Measurements from ENCODE around the gene NUF2.
"Not testable (repeated sequence)": the region's sequence is repeated elsewhere in the genome, so short reads cannot be mapped to it uniquely, and the experiment has no call there.

The NUF2 gene

GRCh38 chr1:163291461-163291860, 30.3 kb upstream of the NUF2 start:
- no peak for DNase-seq (ENCODE audit: extremely low spot score)
- ChIA-PET CTCF (interaction anchor here (1.5 kb wide), 1 partner anchor 9 kb away, joined by 5 read pairs; no protein-coding TSS in a partner anchor), POLR2A (no interaction called here)
- TF ChIP-seq, protein P1, sequence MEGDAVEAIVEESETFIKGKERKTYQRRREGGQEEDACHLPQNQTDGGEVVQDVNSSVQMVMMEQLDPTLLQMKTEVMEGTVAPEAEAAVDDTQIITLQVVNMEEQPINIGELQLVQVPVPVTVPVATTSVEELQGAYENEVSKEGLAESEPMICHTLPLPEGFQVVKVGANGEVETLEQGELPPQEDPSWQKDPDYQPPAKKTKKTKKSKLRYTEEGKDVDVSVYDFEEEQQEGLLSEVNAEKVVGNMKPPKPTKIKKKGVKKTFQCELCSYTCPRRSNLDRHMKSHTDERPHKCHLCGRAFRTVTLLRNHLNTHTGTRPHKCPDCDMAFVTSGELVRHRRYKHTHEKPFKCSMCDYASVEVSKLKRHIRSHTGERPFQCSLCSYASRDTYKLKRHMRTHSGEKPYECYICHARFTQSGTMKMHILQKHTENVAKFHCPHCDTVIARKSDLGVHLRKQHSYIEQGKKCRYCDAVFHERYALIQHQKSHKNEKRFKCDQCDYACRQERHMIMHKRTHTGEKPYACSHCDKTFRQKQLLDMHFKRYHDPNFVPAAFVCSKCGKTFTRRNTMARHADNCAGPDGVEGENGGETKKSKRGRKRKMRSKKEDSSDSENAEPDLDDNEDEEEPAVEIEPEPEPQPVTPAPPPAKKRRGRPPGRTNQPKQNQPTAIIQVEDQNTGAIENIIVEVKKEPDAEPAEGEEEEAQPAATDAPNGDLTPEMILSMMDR (IDR thresholded peaks at IDR 0.05; ENCODE audit: control extremely low read depth, extremely low read depth, low read depth, missing control alignments), result no peak

GRCh38 chr1:163292153-163292552, 29.6 kb upstream of the NUF2 start:
- POLR2A ChIA-PET; DNase-seq (ENCODE audit: extremely low spot score): not testable (repeated sequence)
- CTCF ChIA-PET, result interaction anchor here (1.5 kb wide), 1 partner anchor 8 kb away, joined by 5 read pairs; no protein-coding TSS in a partner anchor

DNA sequence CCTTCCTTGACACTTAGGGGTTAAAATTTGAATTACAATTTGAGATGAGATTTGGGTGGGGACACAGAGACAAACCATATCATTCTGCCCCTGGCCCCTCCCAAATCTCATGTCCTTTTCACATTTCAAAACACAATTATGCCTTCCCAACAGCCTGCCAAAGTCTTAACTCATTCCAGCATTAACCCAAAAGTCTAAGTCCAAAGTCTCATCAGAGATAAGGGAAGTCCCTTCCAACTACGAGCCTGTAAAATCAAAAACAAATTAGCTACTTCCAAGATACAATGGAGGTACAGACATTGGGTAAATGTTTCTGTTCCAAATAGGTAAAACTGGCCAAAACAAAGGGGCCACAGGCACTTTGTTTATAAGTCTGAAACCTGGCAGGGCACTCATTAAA, 28.3 kb upstream of the NUF2 start:
- CTCF ChIA-PET, result interaction anchor here (1.4 kb wide), 1 partner anchor 12 kb away, joined by 3 read pairs; no protein-coding TSS in a partner anchor

GRCh38 chr1:163295949-163296348, 25.8 kb upstream of the NUF2 start:
- ChIA-PET CTCF (no interaction called here), POLR2A (no interaction called here)

More for the DNA sequence above, 28.3 kb upstream of the NUF2 start:
- POLR2A ChIA-PET; DNase-seq (ENCODE audit: extremely low spot score): not testable (repeated sequence)

GRCh38 chr1:163296504-163297263, 25.1 kb upstream of the NUF2 start:
- ChIA-PET CTCF (no interaction called here), POLR2A (no interaction called here)
- no peak for DNase-seq (ENCODE audit: extremely low spot score)
- TF ChIP-seq, protein P1 (IDR thresholded peaks at IDR 0.05; ENCODE audit: control extremely low read depth, extremely low read depth, low read depth, missing control alignments), result no peak

More at GRCh38 chr1:163295949-163296348, 25.8 kb upstream of the NUF2 start:
- no peak for DNase-seq (ENCODE audit: extremely low spot score)
- TF ChIP-seq, protein P1 (IDR thresholded peaks at IDR 0.05; ENCODE audit: control extremely low read depth, extremely low read depth, low read depth, missing control alignments), result no peak

GRCh38 chr1:163298365-163298764, 23.4 kb upstream of the NUF2 start:
- CTCF ChIA-PET, result interaction anchor here (1.0 kb wide), 1 partner anchor 450 kb away, joined by 3 read pairs; no protein-coding TSS in a partner anchor
- POLR2A ChIA-PET, result no interaction called here
- DNase-seq (ENCODE audit: extremely low spot score), result no peak
- TF ChIP-seq, protein P1 (IDR thresholded peaks at IDR 0.05; ENCODE audit: control extremely low read depth, extremely low read depth, low read depth, missing control alignments), result no peak

DNA sequence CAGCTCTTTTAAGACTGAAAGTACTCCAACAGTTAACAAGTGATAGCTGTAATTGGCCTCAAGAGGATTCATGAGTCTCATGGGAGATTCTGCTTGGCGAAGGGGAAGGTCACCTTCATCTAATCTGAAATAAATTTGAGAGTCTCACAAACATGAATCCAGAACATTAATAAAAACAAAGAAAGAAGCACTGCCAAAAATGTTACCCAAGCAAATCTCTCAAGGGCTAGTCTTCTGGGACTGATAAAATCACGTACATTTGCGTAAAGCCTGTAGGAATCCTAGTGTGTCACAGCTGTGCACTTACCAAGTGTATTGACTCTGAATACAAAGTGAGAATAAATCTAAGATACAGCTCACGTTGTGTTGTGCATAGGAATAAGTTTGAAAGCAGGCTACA, 21.2 kb upstream of the NUF2 start:
- CTCF ChIA-PET, result interaction anchor here (1.2 to 6.9 kb wide), 3 partner anchors 9 to 15 kb away, joined by 5 to 62 read pairs (median 5); no protein-coding TSS in a partner anchor
- POLR2A ChIA-PET, result no interaction called here
- TF ChIP-seq, protein P1 (IDR thresholded peaks at IDR 0.05; ENCODE audit: control extremely low read depth, extremely low read depth, low read depth, missing control alignments), result no peak
- DNase-seq (ENCODE audit: extremely low spot score), result no peak

Measured in GM10248 (cell line).